ENCODE data around the gene TMPRSS9. TPM values are rescaled to one million over a fixed set of nuclear protein-coding genes. Genes with fewer than 3 reads are reported as not detected.

The TMPRSS9 gene
- total RNA-seq, 1 donor from 2014 or later = not detected

DNA sequence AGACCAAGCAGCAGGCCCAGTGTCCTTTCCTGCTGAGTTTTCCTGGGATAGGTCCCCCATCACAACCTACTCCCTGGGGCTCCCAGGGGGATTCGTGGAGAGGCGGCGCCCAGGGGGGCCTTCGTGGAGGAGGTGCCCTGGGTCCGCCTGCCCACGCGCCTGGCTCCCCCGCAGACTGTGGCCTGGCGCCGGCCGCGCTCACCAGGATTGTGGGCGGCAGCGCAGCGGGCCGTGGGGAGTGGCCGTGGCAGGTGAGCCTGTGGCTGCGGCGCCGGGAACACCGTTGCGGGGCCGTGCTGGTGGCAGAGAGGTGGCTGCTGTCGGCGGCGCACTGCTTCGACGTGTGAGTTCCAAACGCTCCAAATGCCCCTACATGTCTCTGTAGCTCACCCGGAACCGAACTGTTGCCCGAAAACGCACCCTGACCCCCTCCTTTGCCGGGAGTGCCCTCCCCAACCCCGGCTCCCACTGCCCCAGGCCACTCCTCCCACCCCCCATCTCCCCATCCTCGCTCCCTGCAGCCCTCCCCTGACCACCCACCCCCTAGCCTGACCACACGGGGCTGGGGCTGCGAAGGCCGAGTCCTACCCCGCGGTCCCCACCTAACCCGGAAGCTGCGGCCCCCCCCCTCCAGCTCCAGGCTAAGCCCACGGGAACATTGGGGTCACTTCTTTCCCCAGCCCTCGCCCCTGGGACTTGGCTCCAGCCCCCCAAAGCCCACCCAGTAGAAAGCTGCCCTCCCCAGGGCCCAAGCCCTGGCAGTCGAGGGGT lies 64.0 kb downstream of the TMPRSS9 start:
- no peak overlapping the region for H3K4me3 ChIP-seq (ENCODE audit: low read depth, low read length)

DNA sequence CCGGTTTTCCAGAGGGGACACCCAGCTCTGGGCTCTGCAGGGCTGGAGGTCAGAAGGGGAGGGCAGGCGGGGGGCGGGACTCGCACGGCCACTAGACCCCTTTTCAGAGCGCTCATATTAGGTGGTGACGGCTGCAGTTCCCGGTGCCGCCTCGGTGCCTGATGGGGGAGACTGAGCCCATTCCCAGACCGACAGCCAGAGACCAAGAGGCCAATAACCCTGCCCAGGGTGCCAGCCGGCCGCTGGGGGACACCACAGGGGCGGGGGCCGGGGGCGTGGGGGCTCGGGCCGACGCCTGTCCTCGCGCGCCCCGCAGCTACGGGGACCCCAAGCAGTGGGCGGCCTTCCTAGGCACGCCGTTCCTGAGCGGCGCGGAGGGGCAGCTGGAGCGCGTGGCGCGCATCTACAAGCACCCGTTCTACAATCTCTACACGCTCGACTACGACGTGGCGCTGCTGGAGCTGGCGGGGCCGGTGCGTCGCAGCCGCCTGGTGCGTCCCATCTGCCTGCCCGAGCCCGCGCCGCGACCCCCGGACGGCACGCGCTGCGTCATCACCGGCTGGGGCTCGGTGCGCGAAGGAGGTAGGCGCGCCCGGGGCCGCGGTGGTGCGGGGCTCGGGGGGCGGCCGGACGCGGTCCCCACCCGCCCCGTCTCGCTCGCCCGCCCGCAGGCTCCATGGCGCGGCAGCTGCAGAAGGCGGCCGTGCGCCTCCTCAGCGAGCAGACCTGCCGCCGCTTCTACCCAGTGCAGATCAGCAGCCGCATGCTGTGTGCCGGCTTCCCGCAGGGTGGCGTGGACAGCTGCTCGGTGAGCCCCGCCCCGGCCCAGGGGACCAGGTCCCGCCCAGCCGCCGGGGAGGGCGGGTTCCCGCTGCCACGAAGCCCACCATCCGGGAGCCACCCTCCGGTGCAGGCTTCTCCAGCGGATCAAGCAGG lies 64.9 kb downstream of the TMPRSS9 start:
- TF ChIP-seq, protein P1, sequence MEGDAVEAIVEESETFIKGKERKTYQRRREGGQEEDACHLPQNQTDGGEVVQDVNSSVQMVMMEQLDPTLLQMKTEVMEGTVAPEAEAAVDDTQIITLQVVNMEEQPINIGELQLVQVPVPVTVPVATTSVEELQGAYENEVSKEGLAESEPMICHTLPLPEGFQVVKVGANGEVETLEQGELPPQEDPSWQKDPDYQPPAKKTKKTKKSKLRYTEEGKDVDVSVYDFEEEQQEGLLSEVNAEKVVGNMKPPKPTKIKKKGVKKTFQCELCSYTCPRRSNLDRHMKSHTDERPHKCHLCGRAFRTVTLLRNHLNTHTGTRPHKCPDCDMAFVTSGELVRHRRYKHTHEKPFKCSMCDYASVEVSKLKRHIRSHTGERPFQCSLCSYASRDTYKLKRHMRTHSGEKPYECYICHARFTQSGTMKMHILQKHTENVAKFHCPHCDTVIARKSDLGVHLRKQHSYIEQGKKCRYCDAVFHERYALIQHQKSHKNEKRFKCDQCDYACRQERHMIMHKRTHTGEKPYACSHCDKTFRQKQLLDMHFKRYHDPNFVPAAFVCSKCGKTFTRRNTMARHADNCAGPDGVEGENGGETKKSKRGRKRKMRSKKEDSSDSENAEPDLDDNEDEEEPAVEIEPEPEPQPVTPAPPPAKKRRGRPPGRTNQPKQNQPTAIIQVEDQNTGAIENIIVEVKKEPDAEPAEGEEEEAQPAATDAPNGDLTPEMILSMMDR (conservative IDR thresholded peaks at IDR 0.05; ENCODE audit: low read depth, low read length) = no peak
- no peak for DNase-seq (ENCODE audit: low read depth)
- H3K4me3 ChIP-seq (ENCODE audit: low read depth, low read length) = no peak overlapping the region

More for the DNA sequence above, 64.0 kb downstream of the TMPRSS9 start:
- TF ChIP-seq, protein P1 (conservative IDR thresholded peaks at IDR 0.05; ENCODE audit: low read depth, low read length) = no peak
- no peak for DNase-seq (ENCODE audit: low read depth)

DNA sequence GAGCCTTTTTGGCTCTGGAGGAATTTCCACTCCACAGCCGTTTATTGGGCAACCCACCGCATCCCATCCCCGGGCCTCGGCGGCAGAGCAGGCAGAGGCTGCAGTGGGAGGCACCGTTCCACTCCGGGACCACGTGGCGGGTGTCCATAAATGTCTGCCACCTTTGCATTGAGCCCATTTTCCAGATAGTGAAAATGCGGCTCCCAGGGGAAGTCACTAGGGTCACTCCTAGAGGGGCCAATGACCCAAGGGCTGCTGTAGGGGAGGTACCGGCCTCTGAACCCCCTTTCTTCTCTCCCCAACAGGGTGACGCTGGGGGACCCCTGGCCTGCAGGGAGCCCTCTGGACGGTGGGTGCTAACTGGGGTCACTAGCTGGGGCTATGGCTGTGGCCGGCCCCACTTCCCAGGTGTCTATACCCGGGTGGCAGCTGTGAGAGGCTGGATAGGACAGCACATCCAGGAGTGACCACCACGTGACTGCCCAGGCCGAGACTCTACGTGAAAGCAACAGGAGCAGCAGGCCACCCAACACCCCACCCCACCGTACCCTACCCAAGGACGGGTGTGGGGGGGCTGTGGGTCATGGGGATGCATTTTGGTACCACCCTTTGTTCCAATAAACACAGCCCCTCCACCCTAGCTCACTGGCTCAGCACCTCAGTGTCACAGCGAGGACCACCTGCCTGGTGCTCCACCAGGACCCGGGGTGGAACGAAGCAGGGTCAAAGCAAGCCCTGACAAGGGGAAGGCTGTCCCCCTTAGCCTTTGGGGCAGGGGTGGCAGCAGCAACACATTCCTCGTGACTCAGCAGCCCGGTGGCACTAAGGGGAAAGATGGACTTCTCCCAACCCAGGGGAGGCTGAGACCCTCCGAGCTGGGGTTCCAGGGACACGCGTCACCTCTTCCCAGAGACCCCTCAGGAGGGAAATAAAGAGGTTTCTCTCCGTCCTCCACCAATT lies 65.8 kb downstream of the TMPRSS9 start:
- TF ChIP-seq, protein P1 (conservative IDR thresholded peaks at IDR 0.05; ENCODE audit: low read depth, low read length) = no peak
- no peak for DNase-seq (ENCODE audit: low read depth)
- peak overlapping the region; percentile 75 for H3K4me3 ChIP-seq (ENCODE audit: low read depth, low read length)

DNA sequence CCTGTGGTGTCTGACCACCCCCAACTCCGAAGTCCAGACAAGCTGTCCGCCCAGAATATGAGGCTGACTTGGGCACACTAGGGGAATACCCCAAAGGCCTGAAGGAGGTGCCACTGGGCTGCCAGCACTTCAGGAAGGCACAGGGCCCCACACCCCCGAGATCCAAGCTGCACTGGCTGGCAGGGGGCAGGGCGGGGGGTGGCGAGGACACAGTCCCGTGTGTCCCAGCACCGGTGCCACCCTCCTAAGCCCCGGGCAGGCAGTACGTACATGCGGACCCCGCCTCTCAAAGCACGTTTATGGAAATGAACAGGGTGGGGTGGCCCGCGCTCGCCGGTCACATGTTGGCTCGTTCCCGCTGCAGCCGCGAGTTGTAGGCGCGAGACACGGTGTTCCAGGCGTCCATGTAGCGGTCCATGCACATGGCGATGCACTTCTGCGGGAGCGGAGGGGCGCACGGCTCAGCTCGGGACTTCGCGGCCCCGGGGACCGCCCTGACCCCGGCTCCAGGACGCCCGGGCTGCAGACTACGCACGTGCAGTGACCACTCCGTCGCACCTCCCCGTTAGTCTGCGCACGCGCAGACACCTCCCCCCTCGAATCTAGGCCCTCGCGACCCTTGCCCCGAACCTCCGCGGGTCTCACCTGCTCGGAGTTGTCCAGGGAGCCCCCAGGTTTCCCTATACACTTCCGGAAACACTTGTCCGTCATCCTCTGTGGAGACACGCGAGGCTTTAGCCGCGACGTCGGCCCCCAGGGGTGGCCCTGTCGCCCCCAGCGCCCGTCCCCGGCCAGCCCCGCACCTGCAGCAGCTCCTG lies 66.8 kb downstream of the TMPRSS9 start:
- DNase-seq (ENCODE audit: low read depth) = no peak

DNA sequence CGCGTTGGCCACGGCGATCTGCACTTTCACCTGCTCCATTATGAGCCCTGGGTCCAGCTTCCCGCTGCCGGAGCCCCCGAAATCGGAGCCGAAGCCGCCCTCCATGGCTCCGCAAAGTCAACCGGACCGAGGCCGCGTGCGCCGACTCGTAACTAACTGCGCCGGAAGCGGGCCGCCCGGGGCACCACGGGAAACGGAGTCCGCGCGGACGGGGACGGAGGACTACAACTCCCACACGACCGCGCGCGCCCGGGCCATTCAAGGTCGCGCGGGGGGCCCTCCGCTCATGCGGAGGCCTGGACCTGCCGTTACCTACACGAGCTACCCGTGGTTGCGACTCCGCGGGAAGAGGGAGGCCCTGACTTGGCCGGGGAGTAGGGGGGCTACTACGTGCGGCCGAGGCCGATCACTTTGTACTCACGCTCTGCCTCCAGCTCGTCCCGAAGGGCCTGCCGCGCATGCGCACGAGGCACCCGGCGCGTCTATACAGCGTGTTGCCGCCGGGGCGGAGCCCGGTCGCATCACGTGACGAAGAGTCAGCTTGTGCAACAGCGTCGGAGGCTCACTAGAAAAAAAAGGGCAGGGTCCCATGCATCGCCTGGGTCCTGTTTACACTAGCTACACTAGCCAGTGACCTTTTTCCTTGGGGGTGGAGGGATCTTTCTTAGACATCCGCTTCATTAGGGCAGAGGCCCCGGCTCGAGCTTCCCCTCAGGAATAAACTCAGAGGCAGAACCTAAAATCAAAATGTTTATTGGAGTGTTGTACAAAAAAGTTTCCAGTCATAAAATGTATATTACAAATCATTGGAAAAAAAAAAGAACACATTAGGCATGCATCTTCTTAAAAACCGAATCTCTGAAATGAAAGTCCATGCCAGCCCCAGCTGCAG lies 67.6 kb downstream of the TMPRSS9 start, which contains the start of gene TIMM13:
Gene TIMM13 (minus strand): TSS at position 158 of the 892 bp plus-strand sequence. CDS start 53 bp downstream, at position 105.
- H3K4me3 ChIP-seq (ENCODE audit: low read depth, low read length) = peak within 1 kb of the TSS; percentile 75
- TF ChIP-seq, protein P1 (conservative IDR thresholded peaks at IDR 0.05; ENCODE audit: low read depth, low read length) = no peak
- DNase-seq (ENCODE audit: low read depth) = peak; percentile 41

More for the DNA sequence above, 66.8 kb downstream of the TMPRSS9 start:
- peak overlapping the region; percentile 75 for H3K4me3 ChIP-seq (ENCODE audit: low read depth, low read length)
- TF ChIP-seq, protein P1 (conservative IDR thresholded peaks at IDR 0.05; ENCODE audit: low read depth, low read length) = peak; percentile 8
